HG02678 (cell line): ENCODE data around the gene SNU13.
"Not testable (repeated sequence)": the region's sequence is repeated elsewhere in the genome, so short reads cannot be mapped to it uniquely, and the experiment has no call there.

Source experiments
- ATAC-seq: cut with Tn5 transposase; IDR thresholded peaks from one replicate; pipeline ENCODE4 v1.9.1; 2021; ENCODE audit warnings: mild to moderate bottlenecking, moderate library complexity; ENCODE audit not compliant: unreplicated experiment

Gene SNU13

GRCh38 chr22:41688365-41689211 is at the start of gene SNU13:
SNU13 (minus strand) TSS chr22:41688867; CDS start chr22:41688796, 71 bp downstream.
- ATAC-seq: peak; percentile 89

- not testable (repeated sequence) for ATAC-seq
Measured at GRCh38 chr22:41733241-41733640, 44.6 kb upstream of the SNU13 start.

DNA sequence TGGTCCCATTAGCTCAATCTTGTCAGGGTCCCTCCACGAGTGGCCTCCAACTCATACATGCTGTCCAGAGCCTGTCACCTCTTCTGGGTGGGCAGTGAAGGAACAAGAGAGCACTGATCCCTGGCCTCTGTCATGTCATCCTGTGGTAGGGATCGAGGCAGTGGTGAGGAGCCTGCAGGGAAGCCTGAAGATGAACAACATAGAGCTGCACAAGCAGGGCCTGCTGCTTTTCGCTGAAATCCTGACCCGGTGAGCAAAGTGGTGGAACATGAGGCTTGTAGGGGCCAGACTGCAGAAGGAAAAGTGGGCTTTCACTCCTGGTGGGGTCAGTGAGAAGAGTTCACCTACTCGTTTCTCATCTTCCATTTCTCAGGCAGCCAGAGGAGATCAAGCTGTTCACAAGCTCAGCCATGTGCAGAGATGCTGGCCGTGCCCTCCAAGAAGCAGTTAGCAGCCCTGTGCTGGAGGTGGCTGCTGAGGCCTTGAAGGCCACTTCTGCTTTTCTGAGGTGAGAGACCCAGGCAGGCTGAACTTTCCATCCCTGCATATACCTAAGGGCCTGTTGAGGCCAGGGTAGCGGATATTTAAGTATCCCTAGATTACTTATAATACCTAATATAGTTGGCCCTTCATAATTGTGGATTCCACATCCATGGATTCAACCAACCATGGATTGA is 43.6 kb upstream of the SNU13 start:
- ATAC-seq: no peak

- no peak for ATAC-seq
Measured at GRCh38 chr22:41731609-41732008, 42.9 kb upstream of the SNU13 start.

DNA sequence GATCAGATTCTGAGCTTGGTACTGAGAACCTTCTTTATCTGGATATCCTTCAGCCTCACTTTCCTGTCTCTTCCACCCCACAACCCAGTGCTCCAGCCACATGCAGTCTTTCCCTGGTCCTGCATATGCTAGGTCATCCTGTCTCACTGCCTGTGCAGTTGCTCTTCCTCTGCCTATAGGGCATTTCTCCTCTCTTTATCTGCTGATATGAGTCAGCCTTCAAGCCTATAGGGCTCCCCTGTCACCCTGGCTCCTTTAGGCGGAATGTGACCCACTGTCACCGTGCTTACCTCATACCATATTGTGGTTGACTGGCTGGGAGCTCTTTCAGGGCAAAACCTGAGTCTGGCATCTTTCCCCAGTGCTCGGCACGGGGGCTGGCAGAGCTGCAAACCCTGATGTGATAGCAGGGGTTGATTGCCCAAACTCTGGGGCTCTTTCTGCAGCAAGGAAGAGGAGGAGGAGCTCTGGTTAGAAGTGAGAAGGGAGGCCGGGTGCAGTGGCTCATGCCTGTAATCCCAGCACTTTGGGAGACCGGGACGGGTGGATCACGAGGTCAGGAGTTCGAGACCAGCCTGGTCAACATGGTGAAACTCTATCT is 36.9 kb upstream of the SNU13 start:
- no peak for ATAC-seq

- ATAC-seq: no peak
Measured at GRCh38 chr22:41722496-41722895, 33.8 kb upstream of the SNU13 start.

DNA sequence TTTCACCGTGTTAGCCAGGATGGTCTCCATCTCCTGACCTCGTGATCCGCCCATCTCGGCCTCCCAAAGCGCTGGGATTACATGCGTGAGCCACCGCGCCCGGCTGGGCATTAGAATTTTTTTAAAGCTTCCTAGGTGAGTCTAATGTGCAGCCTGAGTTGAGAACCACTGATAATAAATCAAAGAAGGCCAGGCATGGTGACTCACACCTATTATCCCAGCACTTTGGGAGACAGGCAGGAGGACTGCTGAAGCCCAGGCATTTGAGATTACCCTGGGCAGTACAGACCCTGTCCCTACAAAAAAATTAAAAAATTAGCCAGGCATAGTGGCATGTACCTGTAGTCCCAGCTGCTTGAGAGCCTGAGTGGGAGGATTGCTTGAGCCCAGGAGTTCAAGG is 24.3 kb upstream of the SNU13 start:
- no peak for ATAC-seq

- ATAC-seq: no peak
Measured at GRCh38 chr22:41709341-41709740, 20.7 kb upstream of the SNU13 start.

DNA sequence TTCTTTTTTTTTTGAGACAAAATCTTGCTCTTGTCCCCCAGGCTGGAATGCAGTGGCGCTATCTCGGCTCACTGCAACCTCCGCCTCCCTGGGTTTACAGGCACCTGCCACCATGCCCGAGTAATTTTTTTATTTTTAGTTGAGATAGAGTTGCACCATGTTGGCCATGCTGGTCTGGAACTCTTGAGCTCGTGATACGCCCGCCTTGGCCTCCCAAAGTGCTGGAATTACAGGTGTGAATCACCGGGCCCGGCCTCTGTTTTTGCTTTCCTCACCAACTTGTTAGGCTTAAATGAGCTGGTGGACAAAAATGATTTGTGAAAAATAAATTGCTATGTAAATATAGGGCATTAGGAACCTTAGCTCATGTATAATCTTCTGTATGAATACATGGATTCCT is 14.1 kb upstream of the SNU13 start:
- ATAC-seq: no peak

DNA sequence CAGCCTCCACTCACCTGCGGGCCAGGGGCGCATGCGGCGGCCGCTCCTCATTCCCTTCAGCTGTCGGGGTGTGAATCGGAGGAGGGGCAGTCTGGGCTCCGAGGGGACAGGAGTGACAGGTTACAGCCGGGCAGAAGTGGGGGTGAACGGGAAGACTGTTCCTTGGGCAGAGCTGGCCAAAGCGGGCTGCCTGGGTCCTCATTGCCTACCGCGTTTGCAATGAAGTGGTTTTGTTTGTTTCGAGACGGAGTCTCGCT is 11.4 kb upstream of the SNU13 start:
- ATAC-seq: no peak

DNA sequence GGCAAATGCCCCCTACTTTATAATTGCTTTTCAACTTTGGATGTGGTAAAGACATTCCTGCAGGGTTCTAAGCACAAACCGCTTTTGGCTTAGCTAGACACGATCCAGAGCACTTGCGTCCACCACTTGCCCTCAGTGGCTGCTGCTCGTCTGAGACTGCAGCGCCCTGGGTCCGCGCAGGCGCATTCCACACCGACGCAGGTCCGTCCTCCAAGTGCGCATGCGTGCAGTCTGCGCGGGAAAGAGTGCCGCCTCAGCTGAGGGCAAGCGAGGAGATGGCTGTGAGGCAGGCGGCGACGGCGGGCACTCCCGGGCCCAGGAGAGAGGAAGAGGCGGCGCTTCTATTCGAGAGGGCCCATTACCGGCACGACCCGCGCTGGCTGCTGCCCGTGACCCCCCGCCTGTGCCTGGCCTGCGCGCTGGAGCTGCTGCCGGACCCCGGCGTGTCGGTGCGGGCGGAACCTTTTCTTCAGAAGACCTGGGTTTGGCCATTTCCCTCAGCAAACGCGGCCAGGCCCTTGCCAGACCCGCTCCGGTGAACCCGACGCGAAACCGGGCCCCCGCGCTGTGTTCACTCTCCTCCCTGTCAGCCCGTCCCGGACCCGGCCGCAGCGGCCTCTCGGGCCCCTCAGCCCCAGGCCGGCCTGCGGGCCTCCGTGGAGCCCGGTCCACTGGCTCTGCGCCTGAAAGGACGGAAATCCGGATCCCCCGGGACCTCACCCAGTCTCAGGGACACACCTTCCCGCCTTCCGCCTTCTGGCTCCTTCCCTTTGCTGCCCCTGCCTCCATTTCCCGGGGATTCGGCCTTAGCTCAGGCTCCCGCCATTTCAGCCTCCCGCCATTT is 10.8 kb upstream of the SNU13 start, which contains the start of gene MEI1:
MEI1 (plus strand) TSS at position 240 of the 844 bp plus-strand sequence; CDS start at position 276, 36 bp downstream.
- ATAC-seq: no peak

GRCh38 chr22:41697126-41697775 is 8.6 kb upstream of the SNU13 start:
- ATAC-seq: no peak

DNA sequence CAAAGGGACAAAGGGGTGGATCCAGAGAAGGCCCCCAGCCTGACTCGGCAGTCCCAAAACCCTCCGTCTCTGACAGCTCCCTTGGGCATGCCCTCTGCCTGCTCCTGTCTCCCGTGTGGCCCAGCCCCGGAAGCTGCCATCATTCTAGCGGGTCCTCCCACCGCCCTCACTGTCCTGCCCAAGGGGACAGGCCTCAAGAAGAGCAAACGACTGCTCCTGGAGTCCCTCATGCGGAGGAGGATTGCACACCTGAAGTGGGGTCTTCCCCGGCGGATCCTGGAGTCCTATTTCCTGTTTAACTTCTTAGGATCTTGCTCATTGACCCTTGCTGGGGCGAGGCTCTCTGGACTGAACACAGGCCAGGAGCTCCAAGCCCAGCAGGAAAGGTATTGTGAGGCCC is 8.0 kb upstream of the SNU13 start:
- no peak for ATAC-seq

DNA sequence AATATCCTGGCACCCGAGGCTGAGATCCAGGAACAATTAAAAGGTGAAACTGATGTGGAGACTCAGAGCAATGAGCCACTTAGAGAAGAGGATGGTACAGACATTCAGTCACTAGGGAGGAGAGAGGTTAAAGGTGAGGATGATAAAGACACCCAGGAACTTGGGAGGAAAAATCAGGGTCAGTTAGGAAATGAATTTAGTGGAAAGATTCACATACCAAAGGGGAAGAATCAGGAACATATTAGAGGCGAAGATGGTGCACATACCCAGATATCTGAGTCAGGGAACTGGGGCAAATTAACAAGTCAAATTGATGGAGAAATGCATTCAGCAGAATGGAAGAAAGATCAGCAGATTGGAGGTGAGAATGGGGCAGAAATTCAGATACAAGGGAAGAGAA is 6.5 kb upstream of the SNU13 start:
- no peak for ATAC-seq

- ATAC-seq: no peak
Measured at GRCh38 chr22:41690476-41690875, 1.8 kb upstream of the SNU13 start.

DNA sequence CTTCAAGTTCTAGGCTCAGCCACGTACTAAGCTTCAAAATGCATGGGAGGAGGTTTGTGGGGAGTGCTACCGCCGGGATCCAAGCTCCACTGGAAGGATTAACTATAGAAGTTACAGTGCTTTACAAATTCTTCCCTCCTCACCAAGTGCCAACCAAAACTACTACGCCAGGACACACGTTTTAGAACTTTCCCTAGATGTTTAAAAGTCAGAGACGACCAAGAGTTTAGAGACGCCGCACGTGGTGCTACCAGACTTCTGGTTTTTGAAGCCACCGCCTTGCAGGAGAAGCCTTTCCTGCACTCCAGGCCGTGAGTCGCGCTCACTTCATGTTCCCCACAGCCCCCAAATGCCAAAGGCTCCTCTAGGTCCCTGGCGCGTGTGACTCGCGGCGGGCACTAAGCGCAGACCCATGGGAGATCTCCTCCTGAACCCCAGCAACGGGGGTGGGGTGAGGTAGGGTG is 734 bp downstream of the SNU13 start:
- ATAC-seq: peak; percentile 14

DNA sequence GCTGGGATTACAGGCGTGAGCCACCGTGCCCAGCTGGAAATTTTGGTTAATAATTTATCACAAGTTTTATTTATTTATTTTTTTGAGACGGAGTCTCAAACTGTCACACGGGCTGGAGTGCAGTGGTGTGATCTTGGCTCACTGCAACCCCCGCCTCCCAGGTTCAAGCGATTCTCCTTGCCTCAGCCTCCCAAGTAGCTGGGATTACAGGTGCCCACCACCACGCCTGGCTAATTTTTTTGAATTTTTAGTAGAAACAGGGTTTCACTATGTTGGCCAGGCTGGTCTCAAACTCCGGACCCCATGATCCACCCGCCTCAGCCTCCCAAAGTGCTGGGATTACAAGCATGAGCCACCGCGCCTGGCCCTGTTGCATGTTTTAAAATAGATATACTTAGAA is 1.8 kb downstream of the SNU13 start:
- ATAC-seq: not testable (repeated sequence)

DNA sequence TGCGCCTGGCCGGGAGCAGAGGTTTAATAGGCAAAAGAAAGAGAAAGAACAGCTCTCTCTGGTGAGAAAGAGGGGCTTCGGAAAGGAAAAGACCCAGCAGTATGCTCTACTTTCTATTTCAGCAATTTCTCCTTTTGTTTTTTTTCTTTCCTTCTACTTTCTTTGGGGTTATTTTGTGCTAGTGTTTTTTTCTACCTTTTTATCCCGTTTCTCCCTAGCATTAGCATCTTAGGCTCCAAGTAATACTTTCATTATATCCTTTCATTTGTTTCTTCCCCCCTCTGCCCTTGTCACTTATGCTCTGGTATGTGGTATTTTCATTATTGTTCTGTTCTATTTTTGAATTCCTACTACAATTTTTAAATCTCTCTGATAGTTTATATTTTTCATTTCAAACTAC is 4.5 kb downstream of the SNU13 start:
- ATAC-seq: no peak

DNA sequence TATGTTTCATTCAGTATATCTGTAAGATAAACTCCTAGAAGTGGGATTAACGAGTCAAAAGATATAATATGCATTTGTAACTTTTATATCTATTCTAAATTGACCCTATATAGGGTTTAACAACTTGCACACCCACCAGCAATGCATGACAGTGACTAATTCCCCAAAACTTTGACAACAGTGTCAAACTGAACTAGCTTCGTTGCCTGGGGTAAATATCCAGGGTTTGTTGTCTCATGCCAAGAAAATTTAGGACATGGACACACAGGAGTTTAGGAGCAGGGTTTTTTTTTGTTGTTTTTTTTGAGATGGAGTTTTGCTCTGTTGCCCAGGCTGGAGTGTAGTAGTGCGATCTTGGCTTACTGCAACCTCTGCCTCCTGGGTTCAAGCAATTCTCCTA is 5.1 kb downstream of the SNU13 start:
- no peak for ATAC-seq

DNA sequence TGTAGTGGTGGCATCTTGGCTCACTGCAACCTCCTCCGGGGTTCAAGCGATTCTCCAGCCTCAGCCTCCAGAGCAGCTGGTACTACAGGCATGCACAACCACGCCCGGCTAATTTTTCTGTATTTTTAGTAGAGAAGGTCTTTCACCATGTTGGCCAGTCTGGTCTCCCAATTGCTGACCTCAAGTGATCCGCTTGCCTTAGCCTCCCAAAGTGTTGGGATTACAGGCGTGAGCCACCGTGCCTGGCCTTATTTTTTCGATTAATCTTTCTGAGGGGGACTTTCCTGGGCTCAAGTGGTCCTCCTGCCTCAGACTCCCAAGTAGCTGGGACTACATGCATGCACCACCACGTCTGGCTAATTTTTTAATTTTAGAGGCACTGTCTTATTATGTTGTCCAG is 5.6 kb downstream of the SNU13 start:
- no peak for ATAC-seq
